B cell (primary cell): Measurements from ENCODE around the gene ATXN1. TPM values are rescaled to one million over a fixed set of nuclear protein-coding genes. Genes with fewer than 3 reads are reported as not detected.

Experiments
- ATAC-seq: fragments of 200-7000 bp; cut with Tn5 transposase; one replicate; pipeline ENCODE4 v1.10.0; 2021; ENCODE audit warnings: low read depth, mild to moderate bottlenecking, moderate number of reproducible peaks, moderate library complexity
- CTCF ChIA-PET: fragments of 350-600 bp; sonication (Branson Sonifier 250); formaldehyde crosslinking; loops from one replicate; lab custom pipeline; 2021; ENCODE audit warnings: antibody characterized with exemption, inconsistent platforms; lab: Charles Lee
- POLR2A ChIA-PET: fragments of 350-600 bp; sonication (Branson Sonifier 250); formaldehyde crosslinking; loops from one replicate; lab custom pipeline; 2021; ENCODE audit warnings: antibody characterized with exemption; lab: Charles Lee
- DNase-seq: peaks from one replicate; pipeline ENCODE4 v3.0.0; 2013
- H2AFZ ChIP-seq: 2 replicates; pipeline ENCODE4 v1.6.1; 2012; ENCODE audit warnings: mild to moderate bottlenecking, low read depth, low read length; ENCODE audit not compliant: insufficient read depth, poor library complexity, severe bottlenecking
- H3K27ac ChIP-seq, 2 donors: 1 replicate in 1 of 2; 2 replicates in 1 of 2; pipeline ENCODE4 v1.5.1; 2012 to 2013; ENCODE audit warnings: low read length in 2 of 2, mild to moderate bottlenecking in 2 of 2, moderate library complexity in 1 of 2
- H3K27me3 ChIP-seq, 4 experiments: fragments of 200-600 bp in 1 of 4; sonication (generic) in 1 of 4; replicated peaks in 1 of 4; 1 replicate in 2 of 4; 2 replicates in 2 of 4; pipeline versions ENCODE4 v1.6.1 to v1.7.0; 2013 to 2016; ENCODE audit warnings: low read length in 3 of 4, mild to moderate bottlenecking in 2 of 4, mixed read lengths in 1 of 4, moderate library complexity in 1 of 4; ENCODE audit not compliant: insufficient read depth in 4 of 4, control insufficient read depth in 3 of 4; ENCODE audit errors: control extremely low read depth in 1 of 4
- H3K36me3 ChIP-seq, 2 experiments: replicated peaks in 1 of 2; 1 replicate in 1 of 2; 2 replicates in 1 of 2; pipeline versions ENCODE4 v1.6.1 to v1.7.1; 2013; ENCODE audit warnings: low read length in 1 of 2; ENCODE audit not compliant: insufficient read depth in 2 of 2, control insufficient read depth in 1 of 2; ENCODE audit errors: control extremely low read depth in 1 of 2, extremely low read depth in 1 of 2
- H3K4me1 ChIP-seq, 2 donors: fragments of 200-600 bp in 1 of 2; sonication (generic) in 1 of 2; 1 replicate in 1 of 2; 2 replicates in 1 of 2; pipeline versions ENCODE4 v1.5.1 to v1.6.1; 2013 to 2017; ENCODE audit warnings: low read length in 2 of 2; ENCODE audit not compliant: control insufficient read depth in 2 of 2, insufficient read depth in 2 of 2
- H3K4me2 ChIP-seq: replicated peaks from 2 replicates; pipeline ENCODE3; 2012; ENCODE audit warnings: mild to moderate bottlenecking, low read depth, low read length; ENCODE audit not compliant: poor library complexity, severe bottlenecking
- H3K4me3 ChIP-seq, 5 experiments: fragments of 200-600 bp in 1 of 5; sonication (generic) in 1 of 5; 1 replicate in 3 of 5; 2 replicates in 2 of 5; pipeline versions ENCODE4 v1.5.1 to v1.7.0; 2011 to 2016; ENCODE audit warnings: low read length in 4 of 5, mild to moderate bottlenecking in 4 of 5, low read depth in 2 of 5, control low read depth in 1 of 5, moderate library complexity in 1 of 5; ENCODE audit not compliant: insufficient read depth in 1 of 5; ENCODE audit errors: control extremely low read depth in 1 of 5, extremely low read depth in 1 of 5
- H3K79me2 ChIP-seq: fragments of 200-600 bp; sonication (generic); one replicate; pipeline ENCODE4 v1.6.0; 2016; ENCODE audit warnings: low read length; ENCODE audit not compliant: control insufficient read depth, insufficient read depth
- H3K9ac ChIP-seq: fragments of 200-600 bp; sonication (generic); 2 replicates; pipeline ENCODE4 v1.6.1; 2017; ENCODE audit warnings: mild to moderate bottlenecking, low read length, moderate library complexity
- H3K9me3 ChIP-seq, 3 donors: one replicate each; pipeline versions ENCODE4 v1.6.1 to v1.7.1; 2013; ENCODE audit warnings: low read length in 2 of 3; ENCODE audit not compliant: control insufficient read depth in 2 of 3, insufficient read depth in 1 of 3; ENCODE audit errors: control extremely low read depth in 1 of 3
- H4K20me1 ChIP-seq: 2 replicates; pipeline ENCODE4 v1.6.0; 2012; ENCODE audit warnings: mild to moderate bottlenecking, low read length; ENCODE audit not compliant: insufficient read depth, control insufficient read depth, poor library complexity, severe bottlenecking
- H3K27ac Mint-ChIP-seq: one replicate; pipeline ENCODE4 v1.8.0; 2021; ENCODE audit warnings: mixed read lengths
- H3K27me3 Mint-ChIP-seq: one replicate; pipeline ENCODE4 v1.8.0; 2021; ENCODE audit warnings: mixed read lengths
- H3K4me1 Mint-ChIP-seq: one replicate; pipeline ENCODE4 v1.8.0; 2021; ENCODE audit warnings: mixed read lengths
- H3K4me3 Mint-ChIP-seq: one replicate; pipeline ENCODE4 v1.8.0; 2021; ENCODE audit warnings: mixed read lengths
- H3K9me3 Mint-ChIP-seq: one replicate; pipeline ENCODE4 v1.8.0; 2022; ENCODE audit warnings: mixed read lengths; ENCODE audit not compliant: insufficient read depth
- CTCF ChIP-seq: fragments of 200-600 bp; IDR thresholded peaks from one replicate; pipeline ENCODE4 v1.8.0; 2022; ENCODE audit warnings: antibody characterized with exemption, mild to moderate bottlenecking
- EZH2 ChIP-seq: IDR thresholded peaks from 2 replicates; pipeline ENCODE4 v1.6.1; 2012; ENCODE audit warnings: borderline replicate concordance, low read depth, mild to moderate bottlenecking, moderate library complexity, low read length; ENCODE audit not compliant: insufficient read depth, poor library complexity, severe bottlenecking
- WGBS: methylation state at CpG from one replicate; pipeline ENCODE4 v1.1.5; 2013; ENCODE audit warnings: missing lambda C conversion rate; ENCODE audit not compliant: insufficient coverage; 5-methylcytosine and 5-hydroxymethylcytosine counted together
- intact Hi-C: fragments of 100-400 bp; cut with micrococcal nuclease; formaldehyde crosslinking; loops from one replicate; pipeline ENCODE4 v1.10.0; 2022
- polyA plus RNA-seq: library from polyadenylated mRNA; depleted of rRNA; stranded (reverse); fragments of >200 nt; gene quantifications from 2 replicates; pipeline ENCODE4 v1.2.3, GENCODE V29; 2012
- total RNA-seq, 2 donors: library from RNA; stranded (reverse); fragments of 120-200 nt in 1 of 2; gene quantifications; 1 replicate in 1 of 2; 2 replicates in 1 of 2; pipeline versions ENCODE4 v1.2.3 to v1.2.4, GENCODE V29; 2013 to 2022

ATXN1 gene
- total and polyA plus RNA-seq, 2 donors (not counting 1 experiment from before 2014, with no cell fraction given): 5.7 to 63.8 TPM

DNA sequence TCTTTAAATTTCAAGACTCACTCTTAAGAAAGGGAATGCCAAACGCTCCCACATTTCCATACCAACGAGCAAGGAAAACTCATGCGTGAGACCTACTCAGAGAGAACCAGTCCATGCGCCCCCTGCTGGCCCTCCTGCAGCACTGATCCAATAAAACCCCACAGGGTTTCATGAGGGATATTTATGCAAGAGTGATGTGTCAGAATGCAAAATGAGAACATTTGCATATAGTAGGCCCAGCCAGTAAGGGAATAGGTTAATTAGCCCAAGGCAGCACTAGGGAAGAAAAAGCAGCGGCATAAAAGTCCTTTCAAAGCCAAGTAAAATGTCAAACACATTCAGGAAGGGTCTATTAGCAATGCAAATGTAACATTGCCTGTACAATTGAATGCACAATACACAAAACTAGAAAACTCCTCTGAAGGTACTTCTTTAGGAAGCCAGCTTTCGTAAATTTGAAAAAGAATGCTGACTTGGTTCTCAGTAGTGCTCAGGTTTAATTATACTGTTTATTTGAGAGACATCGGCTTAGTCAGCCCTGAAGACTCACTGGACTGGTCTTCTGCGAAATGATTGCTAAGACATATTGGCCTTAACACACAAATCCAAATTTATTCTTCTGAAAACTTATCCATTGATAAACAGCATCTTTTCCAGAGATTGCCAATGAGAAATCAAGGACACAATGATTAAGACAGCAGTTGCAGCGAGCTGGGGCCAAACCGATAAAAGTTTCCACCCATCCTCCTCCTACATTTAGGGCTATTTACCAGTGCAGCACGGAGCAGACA is 429.7 kb downstream of the ATXN1 start:
- peak overlapping the region; percentile 59 for H2AFZ ChIP-seq
- peaks cover 12% of the 10 kb centered on the region in 2 donors for H3K4me1 ChIP-seq
- H3K9ac ChIP-seq: peak overlapping the region; percentile 30
- no peaks in the 10 kb centered on the region for H3K27me3 ChIP-seq
- intact Hi-C loops: loop anchor here (1.0 to 10.0 kb wide), 11 partner anchors 15 to 756 kb away; partner anchors contain the start of gene ATXN1
- WGBS: 50% methylated on average over 5 of the region's 11 CpGs
- TF ChIP-seq CTCF (peak; percentile 83), EZH2 (no peak)
- DNase-seq (peak; percentile 77), ATAC-seq (peak; percentile 63)
- Mint-ChIP-seq H3K27me3 (no peaks in the 10 kb centered on the region), H3K27ac (no peak overlapping the region), H3K9me3 (no peaks in the 10 kb centered on the region), H3K4me1 (peaks cover 9% of the 10 kb centered on the region), H3K4me3 (no peak overlapping the region)
- POLR2A ChIA-PET: interaction anchor here (1.1 kb wide), 1 partner anchor 439 kb away, joined by 4 read pairs; no protein-coding TSS in a partner anchor
- peak overlapping the region; percentile 60 to 67 for H3K27ac ChIP-seq
- peak overlapping the region; percentile 55 for H3K4me2 ChIP-seq
- no peaks in the 10 kb centered on the region for H3K36me3 ChIP-seq
- H3K4me3 ChIP-seq: peak overlapping the region in 1 of 5 experiments; percentile 31
- CTCF ChIA-PET: interaction anchor here (0.6 to 6.5 kb wide), 40 partner anchors 8 to 1670 kb away, joined by 3 to 87 read pairs (median 4); partner anchors contain the start of gene ATXN1
- no peaks in the 10 kb centered on the region for H3K9me3 ChIP-seq
- no peaks in the 10 kb centered on the region for H4K20me1 ChIP-seq
- H3K79me2 ChIP-seq: no peaks in the 10 kb centered on the region

DNA sequence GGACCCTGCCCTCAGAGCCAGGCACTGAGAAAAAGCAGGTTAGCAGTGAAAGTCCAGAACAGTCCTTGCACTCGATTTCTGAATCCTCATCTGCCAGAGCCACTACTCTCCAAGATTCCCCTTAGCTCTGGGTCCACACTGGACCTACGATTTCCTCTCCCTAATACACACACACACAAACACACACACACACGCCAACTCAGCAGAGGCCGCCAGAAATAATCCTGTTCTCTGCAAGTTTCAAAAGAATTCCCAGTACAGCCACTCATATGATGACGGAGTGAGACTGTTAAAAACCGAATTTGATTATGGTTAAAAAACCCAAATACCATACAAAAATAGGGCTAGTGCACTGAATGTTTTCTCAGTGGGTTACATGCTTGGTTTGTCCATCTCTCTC is 432.0 kb downstream of the ATXN1 start:
- DNase-seq (no peak), ATAC-seq (no peak)
- 90% methylated on average over 4 of the region's 6 CpGs for WGBS
- H3K4me2 ChIP-seq: no peak overlapping the region
- Mint-ChIP-seq H3K4me1 (peaks cover 9% of the 10 kb centered on the region), H3K27ac (no peak overlapping the region), H3K27me3 (no peaks in the 10 kb centered on the region), H3K9me3 (no peaks in the 10 kb centered on the region), H3K4me3 (no peak overlapping the region)
- H3K9ac ChIP-seq: no peak overlapping the region
- H3K79me2 ChIP-seq: no peaks in the 10 kb centered on the region
- ChIA-PET POLR2A (no interaction called here), CTCF (interaction anchor here (0.6 to 6.5 kb wide), 3 partner anchors 11 to 442 kb away, joined by 4 to 87 read pairs (median 10); partner anchors contain the start of gene ATXN1)
- H3K4me3 ChIP-seq: no peak overlapping the region
- peaks cover 12% of the 10 kb centered on the region in 2 donors for H3K4me1 ChIP-seq
- no peak for TF ChIP-seq CTCF
- H3K27ac ChIP-seq: no peak overlapping the region
- intact Hi-C loops: no loop called here
- H2AFZ ChIP-seq: no peak overlapping the region
- H4K20me1 ChIP-seq: no peaks in the 10 kb centered on the region
- H3K9me3 ChIP-seq: no peaks in the 10 kb centered on the region
- no peaks in the 10 kb centered on the region for H3K27me3 ChIP-seq
- H3K36me3 ChIP-seq: no peaks in the 10 kb centered on the region
